Subcutaneous adipose tissue (tissue), 4 donors: Measurements from ENCODE around the gene DEFB113. TPM values are rescaled to one million over a fixed set of nuclear protein-coding genes. Genes with fewer than 3 reads are reported as not detected.

Source experiments
- CTCF ChIP-seq: fragments of 450-650 bp; IDR thresholded peaks from one replicate; pipeline ENCODE4 v1.5.1; 2016; ENCODE audit warnings: low read depth, mild to moderate bottlenecking, control low read depth, antibody characterized with exemption, moderate library complexity
- total RNA-seq, 4 donors: library from RNA; depleted of rRNA; stranded (reverse); fragments of >200 nt; gene quantifications; one replicate each; pipeline ENCODE4 v1.1.0, GENCODE V29; 2016

DEFB113 gene
- total RNA-seq, 4 donors from 2014 or later: not detected

- TF ChIP-seq CTCF: no peak
Measured at GRCh38 chr6:49982046-49982445, 12.6 kb upstream of the DEFB113 start.

DNA sequence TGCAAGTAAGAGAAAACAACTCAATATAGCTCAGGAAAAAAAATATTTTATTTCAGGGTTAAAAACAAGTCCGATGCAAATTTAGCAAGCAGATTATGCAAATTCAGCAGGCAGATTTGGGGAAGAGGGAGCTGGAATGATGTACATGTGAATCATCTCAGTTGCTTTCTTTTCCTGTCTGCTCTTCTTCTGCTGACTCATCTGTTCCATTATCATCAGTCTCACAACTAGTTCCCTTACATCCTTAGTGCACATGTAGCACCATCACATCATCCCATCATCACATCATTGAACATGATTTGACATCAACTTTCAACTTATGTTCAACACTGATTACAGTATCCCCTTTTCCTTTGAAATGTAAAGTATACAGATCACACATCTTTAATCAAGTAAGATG is 11.5 kb upstream of the DEFB113 start:
- no peak for TF ChIP-seq CTCF

DNA sequence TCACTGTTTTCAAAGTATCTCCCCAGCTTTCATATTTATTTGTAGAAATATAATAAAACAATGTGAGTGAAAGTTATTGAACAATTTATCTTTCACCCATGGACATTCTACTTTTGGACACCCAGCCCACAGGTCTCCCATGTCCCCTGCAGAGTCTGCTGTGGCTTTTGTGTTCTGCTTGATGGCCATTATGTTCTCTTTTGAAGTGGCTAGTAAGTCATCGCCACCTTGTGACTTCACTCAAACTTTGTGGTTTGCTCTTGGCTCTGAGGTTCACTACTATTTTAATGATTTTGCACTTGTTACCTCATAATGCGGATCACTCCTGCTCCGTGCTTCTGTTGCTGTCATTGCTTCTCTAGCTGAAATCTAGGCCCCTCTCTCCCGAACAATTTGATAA is 10.2 kb upstream of the DEFB113 start:
- no peak for TF ChIP-seq CTCF

DNA sequence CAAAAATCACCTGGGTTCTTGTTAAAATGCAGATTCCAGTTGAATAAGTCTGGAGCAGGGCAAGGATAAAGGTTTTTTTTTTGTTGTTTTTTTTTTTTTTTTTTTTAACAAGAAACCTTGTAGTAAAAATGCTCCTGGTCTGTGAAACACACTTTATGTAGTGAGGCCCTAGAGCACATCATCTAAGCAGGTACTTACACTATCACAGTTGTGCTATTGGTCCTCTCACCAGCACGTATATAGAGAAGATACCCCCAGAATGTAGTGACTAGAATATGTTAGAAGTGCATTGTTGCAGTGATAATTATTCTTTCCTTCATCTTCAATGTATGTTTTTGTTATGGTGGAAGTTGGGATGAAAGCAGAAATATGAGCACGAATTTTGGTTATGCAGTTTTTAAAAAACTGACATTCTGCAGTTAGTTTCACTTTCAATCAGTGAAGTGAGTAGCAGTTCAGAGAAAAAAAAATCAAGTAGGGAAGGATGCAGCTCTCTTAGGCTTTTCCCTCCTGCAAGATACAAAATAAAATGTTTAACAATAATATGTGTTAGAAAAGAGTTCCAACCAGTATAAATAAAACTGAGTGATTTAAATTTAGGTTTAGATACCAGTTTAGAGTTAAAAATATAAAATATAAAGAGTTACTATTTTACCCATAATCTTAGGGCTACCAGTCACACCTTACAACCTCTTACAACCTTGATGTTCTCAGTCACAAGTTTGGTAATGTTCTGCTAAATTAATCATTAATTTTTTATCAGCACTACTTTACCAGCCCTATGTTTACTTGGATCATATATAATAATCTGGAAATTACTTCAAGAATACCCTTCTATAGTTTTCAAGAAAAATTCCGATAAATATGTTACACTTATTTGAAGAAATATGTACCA is 9.2 kb upstream of the DEFB113 start:
- TF ChIP-seq CTCF: no peak

DNA sequence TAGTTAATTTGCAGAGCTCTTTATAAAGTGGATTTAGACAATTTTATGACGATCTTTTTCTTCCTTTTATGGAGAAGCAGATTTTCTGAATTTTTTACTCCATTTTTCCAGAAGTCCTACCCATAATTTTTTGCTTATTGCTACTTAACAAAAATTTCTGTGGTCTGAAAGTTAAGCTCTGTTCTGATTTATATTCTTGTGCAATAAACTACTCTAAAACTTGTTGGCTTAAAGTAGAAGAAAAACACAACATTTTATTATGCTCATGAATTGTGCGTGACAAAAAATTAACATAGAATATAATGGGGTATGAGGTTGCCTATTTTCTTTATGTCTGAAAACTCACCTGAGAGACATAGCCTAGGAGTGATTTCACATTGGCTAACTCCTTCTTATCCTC is 2.6 kb downstream of the DEFB113 start:
- no peak for TF ChIP-seq CTCF

- no peak for TF ChIP-seq CTCF
Measured at GRCh38 chr6:49966334-49966733, 3.1 kb downstream of the DEFB113 start.

DNA sequence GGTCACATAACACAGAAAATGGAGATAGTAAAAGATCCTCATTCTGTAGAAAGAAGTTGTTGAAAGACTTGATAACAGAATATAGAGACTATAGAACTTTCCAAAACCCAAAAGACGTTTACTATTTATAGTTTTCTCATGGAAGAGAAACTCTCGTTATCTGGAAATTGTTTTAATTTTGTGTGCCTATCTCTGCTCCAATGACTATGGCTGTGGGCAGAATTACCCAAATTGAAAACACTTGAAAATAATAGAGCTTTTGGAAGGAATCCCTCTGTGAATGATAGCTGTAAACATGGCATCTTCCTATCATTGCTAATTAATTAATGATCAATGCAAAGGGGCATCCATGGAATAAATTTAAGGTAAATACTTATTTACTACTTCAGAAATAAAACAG is 5.4 kb downstream of the DEFB113 start, which contains the start of gene DEFB114:
Gene DEFB114 (minus strand): TSS at position 101 of the 400 bp plus-strand sequence. CDS start 59 bp downstream, at position 42.
- TF ChIP-seq CTCF: no peak
